Endothelial cell of umbilical vein (primary cell): ENCODE measurements around the gene RTN4. TPM values are rescaled to one million over a fixed set of nuclear protein-coding genes. Genes with fewer than 3 reads are reported as not detected.

ENCODE experiments used
- BruUV-seq: library from RNA; stranded (reverse); fragments of 400-500 nt; replicated peaks from 2 replicates; lab custom pipeline; 2021; lab: Mats Ljungman, UMichigan
- CTCF ChIA-PET: fragments of 300-600, 350-600 bp; sonication (Branson Sonifier 250); formaldehyde crosslinking; loops from one replicate; lab custom pipeline; 2021; ENCODE audit warnings: antibody characterized with exemption, inconsistent platforms; lab: Charles Lee
- POLR2A ChIA-PET: fragments of 300-600, 350-600 bp; sonication (Branson Sonifier 250); formaldehyde crosslinking; loops from one replicate; lab custom pipeline; 2021; ENCODE audit warnings: antibody characterized with exemption, inconsistent platforms; lab: Charles Lee
- DNase-seq: peaks from one replicate; pipeline ENCODE4 v3.0.0-alpha.2; 2011; ENCODE audit warnings: low read depth, low spot score
- FAIRE-seq: peaks from 2 replicates; lab custom pipeline; 2011; peaks lifted over from hg19 to GRCh38; lab: Jason Lieb, UNC
- H2AFZ ChIP-seq: 2 replicates; pipeline ENCODE4 v1.6.0; 2012; ENCODE audit warnings: low read depth, low read length, control low read depth, inconsistent platforms
- H3K27ac ChIP-seq: 2 replicates; pipeline ENCODE4 v1.5.1; 2011; ENCODE audit warnings: low read depth, mild to moderate bottlenecking, control low read depth, low read length, moderate library complexity; ENCODE audit not compliant: insufficient read depth
- H3K27me3 ChIP-seq, 2 experiments: 2 replicates each; pipeline versions ENCODE4 v1.6.0 to v1.6.1; 2011; ENCODE audit warnings: low read length in 2 of 2, mixed read lengths in 1 of 2; ENCODE audit not compliant: control insufficient read depth in 2 of 2, insufficient read depth in 2 of 2
- H3K36me3 ChIP-seq, 2 experiments: 2 replicates in 1 of 2; 3 replicates in 1 of 2; pipeline ENCODE4 v1.5.1; 2011; ENCODE audit warnings: low read length in 2 of 2, mild to moderate bottlenecking in 1 of 2, moderate library complexity in 1 of 2; ENCODE audit not compliant: control insufficient read depth in 2 of 2, insufficient read depth in 2 of 2; ENCODE audit errors: extremely low read depth in 1 of 2
- H3K4me1 ChIP-seq: 3 replicates; pipeline ENCODE4 v1.5.1; 2011; ENCODE audit warnings: mild to moderate bottlenecking, low read length; ENCODE audit not compliant: control insufficient read depth, insufficient read depth; ENCODE audit errors: extremely low read depth
- H3K4me2 ChIP-seq: 2 replicates; pipeline ENCODE4 v1.6.1; 2011; ENCODE audit warnings: low read length, control low read depth, mixed read lengths; ENCODE audit not compliant: insufficient read depth
- H3K4me3 ChIP-seq, 3 experiments: fragments of 200-600 bp in 1 of 3; sonication (generic), shearing (Covaris generic) in 1 of 3; replicated peaks in 1 of 3; 2 replicates each; pipeline ENCODE4 v1.5.1; 2011 to 2016; ENCODE audit warnings: control low read depth in 3 of 3, low read length in 3 of 3, mild to moderate bottlenecking in 2 of 3, inconsistent platforms in 1 of 3, low read depth in 1 of 3, moderate library complexity in 1 of 3; ENCODE audit not compliant: insufficient read depth in 1 of 3
- H3K79me2 ChIP-seq: 2 replicates; pipeline ENCODE4 v1.6.0; 2012; ENCODE audit warnings: low read length, inconsistent platforms; ENCODE audit not compliant: control insufficient read depth, insufficient read depth
- H3K9ac ChIP-seq: replicated peaks from 2 replicates; pipeline ENCODE3; 2011; ENCODE audit warnings: low read length, control low read depth; ENCODE audit not compliant: insufficient read depth; ENCODE audit errors: extremely low read depth
- H3K9me1 ChIP-seq: replicated peaks from 3 replicates; pipeline ENCODE4 v1.6.0; 2011; ENCODE audit warnings: mild to moderate bottlenecking, low read length; ENCODE audit not compliant: control insufficient read depth, insufficient read depth; ENCODE audit errors: extremely low read depth
- H3K9me3 ChIP-seq: replicated peaks from 2 replicates; pipeline ENCODE4 v1.5.1; 2012; ENCODE audit warnings: low read length, inconsistent platforms; ENCODE audit not compliant: control insufficient read depth, insufficient read depth
- H4K20me1 ChIP-seq: replicated peaks from 2 replicates; pipeline ENCODE3; 2011; ENCODE audit warnings: mild to moderate bottlenecking, low read length; ENCODE audit not compliant: control insufficient read depth, insufficient read depth; ENCODE audit errors: extremely low read depth
- CTCF ChIP-seq, 2 donors: IDR thresholded peaks; 1 replicate in 1 of 2; 2 replicates in 1 of 2; pipeline ENCODE4 v1.5.1; 2011; ENCODE audit warnings: low read length in 2 of 2, mild to moderate bottlenecking in 2 of 2, moderate library complexity in 2 of 2, control low read depth in 1 of 2, inconsistent platforms in 1 of 2, low read depth in 1 of 2; ENCODE audit not compliant: insufficient read depth in 1 of 2; ENCODE audit errors: extremely low read depth in 1 of 2
- EZH2 ChIP-seq: IDR thresholded peaks from 2 replicates; pipeline ENCODE4 v1.6.1; 2012; ENCODE audit warnings: borderline replicate concordance, low read depth, mild to moderate bottlenecking, moderate library complexity, low read length, inconsistent platforms; ENCODE audit not compliant: severe bottlenecking
- FOS ChIP-seq: IDR thresholded peaks from 2 replicates; pipeline ENCODE4 v1.6.1; 2011; ENCODE audit warnings: mild to moderate bottlenecking, low read length, moderate library complexity, borderline replicate concordance; ENCODE audit not compliant: insufficient read depth
- GATA2 ChIP-seq: IDR thresholded peaks from 2 replicates; pipeline ENCODE4 v1.7.0; 2011; ENCODE audit warnings: low read depth, mild to moderate bottlenecking, moderate library complexity, mixed read lengths, low read length; ENCODE audit not compliant: insufficient read length, insufficient read depth
- JUN ChIP-seq: IDR thresholded peaks from 2 replicates; pipeline ENCODE4 v1.6.1; 2011; ENCODE audit warnings: borderline replicate concordance, low read depth; ENCODE audit not compliant: insufficient read length, insufficient read depth
- MAX ChIP-seq: IDR thresholded peaks from 2 replicates; pipeline ENCODE4 v1.6.1; 2011; ENCODE audit not compliant: insufficient read depth, insufficient read length
- MYC ChIP-seq: IDR thresholded peaks from one replicate; pipeline ENCODE4 v1.6.1; 2011; ENCODE audit warnings: mild to moderate bottlenecking, low read depth, low read length
- POLR2A ChIP-seq: IDR thresholded peaks from 2 replicates; pipeline ENCODE4 v1.6.1; 2012; ENCODE audit warnings: low read depth, mild to moderate bottlenecking, control low read depth, low read length
- POLR2AphosphoS5 ChIP-seq: IDR thresholded peaks from 2 replicates; pipeline ENCODE4 v1.6.1; 2012; ENCODE audit warnings: low read depth, mild to moderate bottlenecking, control low read depth, low read length, moderate library complexity; ENCODE audit not compliant: insufficient read depth
- dilution Hi-C: fragments of 300-500 bp; cut with MboI; formaldehyde crosslinking; loops from one replicate; pipeline ENCODE4 v1.15.0; 2019; ENCODE audit warnings: low sequenced_read_pairs; ENCODE audit not compliant: extremely low pct_ligation_motif_present
- intact Hi-C: fragments of 100-400 bp; cut with micrococcal nuclease; formaldehyde crosslinking; loops from one replicate; pipeline ENCODE4 v1.10.0; 2022
- polyA plus RNA-seq, 4 experiments: library from polyadenylated mRNA; depleted of rRNA in 3 of 4; stranded (reverse) in 3 of 4; unstranded in 1 of 4; fragments of >200 nt; gene quantifications; 2 replicates each; pipeline versions ENCODE4 v1.2.1 to v1.2.3, GENCODE V29; 2011 to 2012; ENCODE audit warnings: missing spikeins in 1 of 4
- total RNA-seq: library from RNA; stranded (reverse); gene quantifications from 2 replicates; pipeline ENCODE4 v1.2.3, GENCODE V29; 2021

Gene RTN4
- total and polyA plus RNA-seq, 2 donors (not counting 3 experiments of a cell fraction or from before 2014, with no cell fraction given): 253 to 486 TPM

GRCh38 chr2:55010915-55011314, 39.3 kb downstream of the RTN4 start:
- Histone ChIP-seq H3K27ac (no peak overlapping the region), H3K9me1 (no peaks in the 10 kb centered on the region), H3K4me3 (no peak overlapping the region), H3K27me3 (no peaks in the 10 kb centered on the region), H3K79me2 (peaks cover 100% of the 10 kb centered on the region), H3K4me1 (peaks cover 31% of the 10 kb centered on the region), H3K4me2 (no peak overlapping the region), H3K9me3 (no peaks in the 10 kb centered on the region), H3K36me3 (no peaks in the 10 kb centered on the region), H4K20me1 (peaks cover 59% of the 10 kb centered on the region), H2AFZ (no peak overlapping the region), H3K9ac (no peak overlapping the region)
- ChIA-PET CTCF (interaction anchor here (1.4 to 1.9 kb wide), 3 partner anchors 111 to 484 kb away, joined by 3 to 7 read pairs (median 4); no protein-coding TSS in a partner anchor), POLR2A (no interaction called here)
- FAIRE-seq: no peak
- DNase-seq: no peak
- intact Hi-C loops: no loop called here
- no TSS peak for BruUV-seq
- TF ChIP-seq POLR2AphosphoS5 (no peak), FOS (no peak), MAX (no peak), GATA2 (no peak), CTCF (IDR thresholded peaks at IDR 0.05; ENCODE audit: extremely low read depth in 1 of 2, insufficient read depth in 1 of 2, low read depth in 1 of 2, low read length in 2 of 2) (no peak), MYC (no peak), POLR2A (no peak), JUN (no peak), EZH2 (no peak)
- dilution Hi-C loops: no loop called here
